HG02885 (cell line): ENCODE measurements around the gene KLF1.
"Not testable (repeated sequence)": the region's sequence is repeated elsewhere in the genome, so short reads cannot be mapped to it uniquely, and the experiment has no call there.

Source experiments
- ATAC-seq: cut with Tn5 transposase; IDR thresholded peaks from one replicate; pipeline ENCODE4 v1.9.1; 2021; ENCODE audit warnings: mild to moderate bottlenecking; ENCODE audit not compliant: unreplicated experiment, poor library complexity

The KLF1 gene

DNA sequence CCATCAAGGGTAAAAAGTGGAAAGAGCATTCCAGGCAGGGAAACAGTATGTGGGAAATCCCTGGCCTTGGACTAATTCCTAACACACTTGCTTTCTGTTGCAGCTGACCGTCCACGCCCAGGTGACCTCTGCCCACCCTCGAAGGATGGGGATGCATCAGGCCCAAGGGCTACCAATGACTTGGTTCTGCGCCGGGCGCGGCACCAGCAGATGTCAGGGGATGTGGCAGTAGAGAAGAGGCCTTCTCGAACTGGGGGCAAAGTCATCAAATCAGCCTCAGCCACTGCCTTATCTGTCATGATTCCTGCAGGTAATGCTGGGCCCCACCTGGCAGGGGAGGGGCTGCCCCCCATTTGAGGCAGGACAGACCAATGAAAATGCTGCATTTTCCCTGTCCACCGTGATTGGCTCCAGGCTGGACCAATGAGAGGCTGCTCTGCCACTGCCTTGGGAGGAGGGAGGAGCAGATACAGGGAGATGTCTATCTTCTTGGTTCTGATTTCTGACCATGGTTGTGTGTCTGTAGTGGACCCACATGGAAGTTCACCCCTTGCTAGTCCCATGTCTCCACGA is 18.4 kb downstream of the KLF1 start:
- no peak for ATAC-seq

DNA sequence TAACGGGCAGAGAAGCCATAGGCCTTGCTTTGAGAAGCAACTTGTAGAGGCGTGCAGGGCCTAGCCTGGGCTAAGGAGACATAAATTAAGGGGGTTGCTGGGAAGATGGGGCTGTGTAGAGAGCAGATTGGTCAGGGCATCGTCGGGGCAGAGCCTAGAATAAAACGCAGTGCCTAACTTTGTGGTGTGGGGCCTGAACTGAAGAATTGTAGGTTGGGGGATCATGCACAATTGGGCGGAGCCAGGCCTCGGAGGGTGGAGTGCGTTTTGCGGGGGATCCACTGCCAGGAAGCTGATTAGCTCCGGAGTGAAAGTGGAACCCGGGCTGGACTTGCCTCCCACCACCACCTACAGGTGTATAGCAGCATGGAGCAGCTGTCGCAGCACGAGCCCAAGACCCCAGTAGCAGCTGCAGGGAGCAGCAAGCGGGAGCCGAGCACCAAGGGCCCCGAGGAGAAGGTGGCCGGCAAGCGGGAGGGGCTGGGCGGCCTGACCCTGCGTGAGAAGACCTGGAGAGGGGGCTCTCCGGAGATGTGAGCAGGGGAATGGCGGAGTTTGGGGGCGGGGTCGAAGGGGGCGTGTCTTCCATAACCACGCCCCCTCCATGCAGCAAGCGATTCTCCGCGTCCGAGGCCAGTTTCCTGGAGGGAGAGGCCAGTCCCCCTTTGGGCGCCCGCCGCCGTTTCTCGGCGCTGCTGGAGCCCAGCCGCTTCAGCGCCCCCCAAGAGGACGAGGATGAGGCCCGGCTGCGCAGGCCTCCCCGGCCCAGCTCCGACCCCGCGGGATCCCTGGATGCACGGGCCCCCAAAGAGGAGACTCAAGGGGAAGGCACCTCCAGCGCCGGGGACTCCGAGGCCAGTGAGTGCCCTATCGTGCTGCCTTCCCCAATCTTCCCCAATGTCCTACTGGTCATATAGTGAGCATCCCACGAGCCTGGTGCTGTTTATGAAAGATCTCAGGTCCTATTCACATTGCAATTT is 19.6 kb downstream of the KLF1 start:
- no peak for ATAC-seq

DNA sequence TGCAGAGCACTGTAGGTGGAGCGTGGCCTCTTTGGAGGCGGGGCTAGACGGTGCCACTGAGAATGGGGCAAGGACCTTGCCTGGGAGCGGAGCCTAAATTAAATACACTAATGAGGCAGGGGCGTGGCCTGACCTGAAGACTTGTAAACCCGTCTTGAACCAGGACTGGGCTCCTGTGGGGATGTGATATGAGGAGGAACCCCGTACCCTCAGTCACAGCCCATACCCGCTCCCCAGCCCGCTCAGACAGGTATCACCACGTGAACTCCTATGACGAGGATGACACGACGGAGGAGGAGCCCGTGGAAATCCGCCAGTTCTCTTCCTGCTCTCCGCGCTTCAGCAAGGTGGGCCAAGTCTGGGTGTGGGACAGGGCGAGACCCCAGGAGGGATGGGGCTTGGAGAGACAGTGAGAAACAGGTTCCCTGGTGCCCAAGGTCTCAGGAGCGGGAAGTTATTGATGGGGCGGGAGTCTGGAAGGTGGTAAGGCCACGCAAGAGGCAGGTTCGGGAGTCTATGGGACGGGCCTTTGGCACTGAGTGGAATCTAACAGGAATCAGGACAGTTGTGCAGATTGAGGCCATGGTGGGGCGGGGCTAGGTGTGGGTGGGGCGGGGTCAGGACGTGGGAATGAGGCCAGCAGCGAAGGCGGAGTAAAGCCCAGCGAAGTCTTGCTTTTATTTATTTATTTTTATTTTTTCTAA is 20.4 kb downstream of the KLF1 start:
- ATAC-seq, result no peak

DNA sequence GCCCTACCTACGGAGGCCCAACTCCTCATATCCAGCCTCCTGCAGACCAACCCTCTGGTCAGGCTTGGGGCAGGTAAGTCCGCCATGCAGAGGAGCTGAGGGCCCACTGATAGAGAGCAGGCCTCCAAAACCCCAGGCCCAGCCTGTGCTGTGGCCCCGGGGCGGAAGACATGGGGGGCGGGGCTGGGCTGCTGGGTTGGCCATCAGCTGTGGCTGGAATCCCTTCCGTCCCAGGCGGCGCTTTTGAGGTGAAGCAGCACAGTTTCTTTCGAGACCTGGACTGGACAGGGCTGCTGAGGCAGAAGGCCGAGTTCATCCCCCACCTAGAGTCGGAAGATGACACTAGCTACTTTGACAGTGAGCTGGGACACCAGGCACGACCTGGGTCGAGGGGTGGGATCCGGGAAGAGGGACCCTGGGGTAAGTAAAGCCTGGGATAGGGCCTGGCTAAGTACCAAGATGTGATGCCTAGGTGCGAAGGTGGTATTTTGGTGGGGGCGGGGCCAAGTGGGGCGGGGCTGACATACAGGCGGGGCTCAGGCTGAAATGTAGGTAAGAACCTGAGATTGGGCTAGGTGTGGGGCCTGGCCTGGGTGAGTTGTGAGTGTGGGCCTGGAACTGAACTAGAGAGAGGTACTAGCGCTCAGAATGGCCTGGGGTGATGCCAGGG is 21.1 kb downstream of the KLF1 start:
- ATAC-seq, result no peak

DNA sequence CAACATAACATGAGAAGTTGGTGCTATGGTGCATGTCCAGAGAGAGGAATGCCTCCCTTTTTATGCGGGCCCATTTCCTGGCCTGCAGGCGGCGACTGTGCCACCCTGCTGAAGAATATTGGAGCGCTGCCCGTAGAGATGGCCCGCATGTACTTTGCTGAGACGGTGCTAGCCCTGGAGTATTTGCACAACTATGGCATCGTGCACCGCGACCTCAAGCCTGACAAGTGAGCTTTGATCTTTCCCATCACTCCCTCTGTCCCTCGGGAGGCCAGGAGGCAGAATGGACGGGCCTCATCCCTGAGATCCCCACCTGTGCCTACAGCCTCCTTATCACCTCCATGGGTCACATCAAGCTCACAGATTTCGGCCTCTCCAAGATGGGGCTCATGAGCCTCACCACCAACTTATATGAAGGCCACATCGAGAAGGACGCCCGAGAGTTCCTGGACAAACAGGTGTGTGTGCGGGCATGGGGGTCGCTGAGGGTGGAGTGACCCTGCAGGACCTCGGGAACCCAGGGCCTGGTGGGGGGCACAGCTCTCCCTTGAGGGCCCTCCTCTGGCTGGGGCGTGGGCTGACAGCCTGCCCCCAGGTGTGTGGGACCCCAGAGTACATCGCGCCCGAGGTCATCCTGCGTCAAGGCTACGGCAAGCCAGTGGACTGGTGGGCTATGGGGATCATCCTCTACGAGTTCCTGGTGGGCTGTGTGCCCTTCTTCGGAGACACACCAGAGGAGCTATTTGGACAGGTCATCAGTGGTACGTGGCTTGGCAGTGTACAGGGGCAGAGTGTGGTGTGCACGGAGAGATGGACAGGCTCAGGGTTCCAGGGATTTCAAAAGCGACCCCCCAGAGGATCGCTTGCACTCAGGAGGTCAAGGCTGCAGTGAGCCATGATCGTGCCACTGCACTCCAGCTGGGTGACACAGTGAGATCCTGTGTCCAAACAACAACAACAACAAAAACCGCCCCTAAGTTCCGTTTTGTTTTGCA is 22.0 kb downstream of the KLF1 start:
- no peak for ATAC-seq

DNA sequence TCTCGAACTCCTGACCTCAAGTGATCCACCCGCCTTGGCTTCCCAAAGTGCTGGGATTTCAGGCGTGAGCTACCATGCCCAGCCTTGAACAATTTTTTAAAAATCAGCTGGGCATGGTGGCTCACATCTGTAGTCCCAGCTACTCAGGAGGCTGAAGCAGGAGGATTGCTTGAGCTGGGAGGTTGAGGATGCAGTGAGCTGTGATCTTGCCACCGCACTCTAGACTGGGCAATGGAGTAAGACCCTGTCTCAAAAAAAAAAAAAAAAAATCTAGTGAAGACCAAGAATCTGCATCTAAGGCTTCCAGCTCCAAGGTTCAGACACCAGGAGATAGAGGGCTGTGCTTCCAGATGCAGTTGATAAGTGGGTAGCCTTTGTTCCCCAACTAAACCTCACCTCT is 22.9 kb downstream of the KLF1 start:
- ATAC-seq, result no peak

DNA sequence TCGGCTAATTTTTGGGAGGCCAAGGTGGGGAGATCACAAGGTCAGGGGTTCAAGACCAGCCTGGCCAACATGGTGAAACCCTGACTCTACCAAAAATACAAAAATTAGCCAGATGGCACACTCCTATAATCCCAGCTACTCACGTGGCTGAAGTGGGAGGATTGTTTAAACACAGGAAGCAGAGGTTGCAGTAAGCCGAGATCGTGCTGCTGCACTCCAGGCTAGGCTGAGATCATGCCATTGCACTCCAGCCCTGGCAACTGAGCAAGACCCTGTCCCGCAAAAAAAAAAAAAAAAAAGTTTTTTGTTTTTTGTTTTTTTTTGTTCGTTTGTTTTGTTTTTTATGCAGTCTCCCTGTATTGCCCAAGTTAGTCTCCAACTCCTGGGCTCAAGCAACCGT is 27.5 kb downstream of the KLF1 start:
- ATAC-seq, result no peak

DNA sequence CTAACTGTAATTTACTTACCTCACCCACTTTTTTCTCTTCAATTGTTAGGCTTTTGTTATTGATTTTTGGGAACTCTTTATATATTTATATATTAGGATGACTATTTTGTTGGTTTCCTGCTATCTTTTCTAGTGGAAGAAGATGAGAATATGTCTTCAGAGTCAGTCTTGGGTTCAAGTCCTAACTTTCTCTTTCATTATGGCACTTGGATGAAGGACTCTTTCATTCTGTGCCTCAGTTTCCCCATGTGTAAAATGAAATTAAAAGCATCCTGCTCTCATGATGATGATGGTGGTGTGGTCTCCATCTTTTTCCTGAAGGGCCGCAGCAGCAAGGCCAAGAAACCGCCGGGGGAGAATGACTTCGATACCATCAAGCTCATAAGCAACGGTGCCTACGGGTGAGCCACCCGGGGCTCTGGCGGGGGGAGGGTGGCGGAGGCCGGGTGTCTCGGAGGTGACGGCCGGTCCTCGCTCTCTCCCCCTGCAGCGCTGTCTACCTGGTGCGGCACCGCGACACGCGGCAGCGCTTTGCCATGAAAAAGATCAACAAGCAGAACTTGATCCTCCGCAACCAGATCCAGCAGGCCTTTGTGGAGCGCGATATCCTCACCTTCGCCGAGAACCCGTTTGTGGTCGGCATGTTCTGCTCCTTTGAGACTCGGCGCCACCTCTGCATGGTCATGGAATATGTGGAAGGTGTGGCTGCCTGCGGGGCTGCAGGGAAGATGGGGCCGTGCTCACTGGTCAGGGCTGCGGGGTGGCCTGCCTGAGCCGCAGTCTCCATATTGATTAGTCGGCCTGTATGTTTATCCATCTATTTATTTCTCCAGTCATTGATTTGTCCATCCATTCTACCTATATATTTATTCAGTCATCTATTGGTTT is 28.7 kb downstream of the KLF1 start:
- ATAC-seq, result no peak

DNA sequence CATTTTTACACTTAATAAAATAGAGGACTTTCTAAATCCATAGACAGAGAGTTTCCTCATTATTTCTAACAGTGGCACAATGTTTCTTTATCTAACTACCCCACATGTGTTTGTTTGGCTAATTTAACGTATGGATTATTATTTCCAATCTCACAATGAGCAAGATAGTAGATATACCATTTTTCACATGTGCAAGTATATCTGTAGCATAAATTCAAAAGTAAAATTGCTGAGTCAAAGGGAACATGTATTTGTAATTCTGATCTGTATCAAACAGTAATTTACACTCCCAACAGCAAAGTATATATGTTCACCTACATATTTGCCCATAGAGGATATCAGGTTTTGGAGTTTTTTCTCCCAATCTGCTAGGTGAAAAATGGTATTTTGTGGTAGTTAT is 30.3 kb downstream of the KLF1 start:
- no peak for ATAC-seq

DNA sequence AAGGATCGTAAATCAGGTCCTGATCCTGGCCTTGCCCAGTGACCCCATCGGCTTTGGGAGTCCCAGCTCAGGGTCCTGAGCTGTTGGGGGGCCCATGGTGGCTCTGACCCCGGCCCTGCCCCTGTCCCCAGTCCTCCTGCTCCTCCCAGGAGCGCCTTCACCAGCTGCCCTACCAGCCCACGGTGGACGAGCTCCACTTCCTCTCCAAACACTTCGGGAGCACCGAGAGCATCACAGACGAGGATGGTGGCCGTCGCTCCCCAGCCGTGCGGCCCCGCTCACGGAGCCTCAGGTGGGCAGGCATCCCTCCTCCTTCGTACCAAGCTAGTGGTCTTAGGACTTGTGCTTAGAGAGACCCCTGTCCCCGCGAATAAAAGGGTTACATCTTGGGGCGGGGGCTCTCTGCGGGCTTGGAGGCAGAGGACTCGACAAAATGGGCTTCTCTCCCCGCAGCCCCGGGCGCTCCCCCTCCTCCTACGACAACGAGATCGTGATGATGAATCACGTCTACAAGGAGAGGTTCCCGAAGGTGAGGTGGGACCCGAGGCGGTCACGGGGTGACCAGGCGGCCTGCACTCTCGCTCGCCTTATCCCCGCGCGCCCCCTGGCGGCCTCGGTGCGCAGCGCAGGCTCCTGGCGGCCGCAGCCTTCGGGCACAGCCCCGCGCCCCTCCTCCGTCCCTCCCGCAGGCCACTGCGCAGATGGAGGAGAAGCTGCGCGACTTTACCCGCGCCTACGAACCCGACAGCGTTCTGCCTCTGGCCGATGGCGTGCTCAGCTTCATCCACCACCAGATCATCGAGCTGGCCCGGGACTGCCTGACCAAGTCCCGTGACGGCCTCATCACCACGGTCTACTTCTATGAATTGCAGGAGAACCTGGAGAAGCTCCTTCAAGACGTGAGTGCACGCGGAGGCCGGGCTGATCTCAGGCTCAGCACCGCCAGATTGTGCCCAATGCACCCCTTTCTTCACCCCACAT is 39.6 kb downstream of the KLF1 start:
- peak; percentile 69 for ATAC-seq

DNA sequence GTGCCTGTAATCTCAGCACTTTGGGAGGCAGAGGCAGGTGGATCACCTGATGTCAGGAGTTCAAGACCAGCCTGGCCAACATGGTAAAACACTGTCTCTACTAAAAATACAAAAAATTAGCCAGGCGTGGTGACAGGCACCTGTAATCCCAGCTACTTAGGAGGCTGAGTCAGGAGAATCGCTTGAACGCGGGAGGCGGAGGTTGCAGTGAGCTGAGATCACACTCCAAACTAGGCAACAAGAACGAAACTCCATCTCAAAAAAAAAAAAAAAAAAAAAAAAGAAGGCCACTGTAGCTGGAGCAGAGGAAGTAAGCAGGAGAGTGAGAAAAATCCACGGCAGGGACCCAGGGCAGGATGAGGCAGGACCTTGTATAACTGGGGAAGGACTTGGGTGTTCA is 40.4 kb downstream of the KLF1 start:
- ATAC-seq, result not testable (repeated sequence)

DNA sequence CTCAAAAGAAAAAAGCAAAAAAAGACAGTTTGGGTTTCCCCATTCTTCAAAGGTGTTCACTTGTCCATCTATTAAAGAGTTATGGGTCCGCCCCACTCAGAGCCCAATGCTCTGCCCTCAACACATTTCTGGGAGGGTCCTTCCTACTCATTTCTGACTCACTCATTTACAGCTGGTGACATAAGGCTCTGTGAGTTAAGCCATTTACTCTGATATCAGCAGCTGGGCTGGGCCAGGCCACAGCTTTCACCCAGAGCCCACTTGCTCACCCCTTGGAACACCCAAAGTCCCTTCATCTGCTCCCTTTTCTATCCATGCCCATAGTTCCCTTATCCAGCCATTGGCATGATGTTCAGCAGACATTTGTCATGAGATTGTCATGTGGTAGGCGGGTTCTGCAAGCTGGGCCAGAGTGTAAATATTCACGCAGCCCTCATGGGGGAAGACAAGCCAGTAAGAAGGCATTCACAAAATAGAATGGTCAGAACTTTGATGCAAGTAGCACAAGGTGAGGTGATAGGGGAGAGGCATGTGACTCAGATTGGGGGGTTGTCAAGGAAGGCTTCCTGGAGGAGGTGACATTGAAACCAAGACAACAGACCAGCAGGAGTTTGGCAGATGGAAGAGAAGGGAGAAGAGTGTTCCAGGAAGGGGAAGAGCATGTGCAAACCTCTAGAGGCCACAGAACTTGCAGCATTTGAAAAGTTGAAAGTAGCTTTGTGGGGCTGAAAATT is 42.8 kb downstream of the KLF1 start:
- no peak for ATAC-seq

DNA sequence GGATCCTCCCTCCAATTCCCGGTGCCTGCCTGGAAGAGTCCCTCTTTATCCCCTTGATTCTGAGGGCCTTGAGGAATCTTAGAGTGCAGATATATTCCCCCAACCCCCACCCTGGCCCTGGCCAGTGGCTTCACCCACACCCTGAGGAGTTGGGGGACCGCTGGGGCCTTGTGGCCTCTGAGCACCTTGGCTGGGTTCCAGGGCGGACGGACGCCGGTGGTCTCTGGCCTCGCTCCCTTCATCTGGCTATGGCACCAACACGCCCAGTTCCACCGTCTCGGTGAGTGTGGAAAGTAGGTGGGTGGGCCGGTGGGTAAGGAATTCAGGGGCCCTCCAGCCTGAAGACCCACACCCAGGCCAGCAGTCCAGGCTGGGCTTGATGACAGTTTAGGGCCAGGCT is 43.7 kb downstream of the KLF1 start:
- ATAC-seq, result no peak

DNA sequence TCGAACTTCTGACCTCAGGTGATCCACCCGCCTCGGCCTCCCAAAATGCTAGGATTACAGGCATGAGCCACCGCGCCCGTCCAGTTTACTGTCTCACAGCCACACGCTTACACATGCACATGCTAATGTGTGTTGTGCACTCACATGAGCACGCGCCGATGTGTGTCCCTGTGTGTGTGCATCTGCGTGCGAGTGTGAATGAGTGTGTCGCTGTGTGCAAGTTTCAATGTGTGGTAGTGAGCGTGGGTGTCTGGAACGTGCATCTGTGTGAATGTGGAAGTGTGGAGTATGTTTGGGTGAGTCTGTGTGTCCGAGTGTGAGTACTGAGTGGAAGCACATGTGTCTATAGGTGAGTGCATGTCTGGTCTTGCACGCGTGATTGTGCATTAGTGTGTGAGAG is 44.5 kb downstream of the KLF1 start:
- ATAC-seq, result no peak

DNA sequence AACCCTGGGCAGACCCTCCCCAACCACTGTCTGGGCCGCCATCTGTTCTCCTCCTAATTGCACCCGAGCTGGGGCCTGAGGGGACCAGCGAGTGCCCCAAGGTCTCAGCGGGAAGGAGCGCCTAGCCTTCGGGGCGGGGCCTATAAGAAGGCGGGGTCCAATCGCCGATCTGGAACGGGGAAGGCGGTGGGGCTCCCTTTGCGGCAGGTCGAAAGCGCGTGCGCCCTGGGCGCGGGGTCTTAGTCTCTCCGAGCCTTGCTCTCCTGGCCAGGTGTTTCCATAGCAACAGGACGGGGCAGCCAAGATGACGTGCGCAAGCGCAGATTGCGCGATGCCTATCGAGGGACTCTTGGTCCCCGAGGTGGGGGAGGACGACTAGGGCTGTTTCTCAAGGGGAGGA is 45.9 kb downstream of the KLF1 start:
- ATAC-seq, result no peak

DNA sequence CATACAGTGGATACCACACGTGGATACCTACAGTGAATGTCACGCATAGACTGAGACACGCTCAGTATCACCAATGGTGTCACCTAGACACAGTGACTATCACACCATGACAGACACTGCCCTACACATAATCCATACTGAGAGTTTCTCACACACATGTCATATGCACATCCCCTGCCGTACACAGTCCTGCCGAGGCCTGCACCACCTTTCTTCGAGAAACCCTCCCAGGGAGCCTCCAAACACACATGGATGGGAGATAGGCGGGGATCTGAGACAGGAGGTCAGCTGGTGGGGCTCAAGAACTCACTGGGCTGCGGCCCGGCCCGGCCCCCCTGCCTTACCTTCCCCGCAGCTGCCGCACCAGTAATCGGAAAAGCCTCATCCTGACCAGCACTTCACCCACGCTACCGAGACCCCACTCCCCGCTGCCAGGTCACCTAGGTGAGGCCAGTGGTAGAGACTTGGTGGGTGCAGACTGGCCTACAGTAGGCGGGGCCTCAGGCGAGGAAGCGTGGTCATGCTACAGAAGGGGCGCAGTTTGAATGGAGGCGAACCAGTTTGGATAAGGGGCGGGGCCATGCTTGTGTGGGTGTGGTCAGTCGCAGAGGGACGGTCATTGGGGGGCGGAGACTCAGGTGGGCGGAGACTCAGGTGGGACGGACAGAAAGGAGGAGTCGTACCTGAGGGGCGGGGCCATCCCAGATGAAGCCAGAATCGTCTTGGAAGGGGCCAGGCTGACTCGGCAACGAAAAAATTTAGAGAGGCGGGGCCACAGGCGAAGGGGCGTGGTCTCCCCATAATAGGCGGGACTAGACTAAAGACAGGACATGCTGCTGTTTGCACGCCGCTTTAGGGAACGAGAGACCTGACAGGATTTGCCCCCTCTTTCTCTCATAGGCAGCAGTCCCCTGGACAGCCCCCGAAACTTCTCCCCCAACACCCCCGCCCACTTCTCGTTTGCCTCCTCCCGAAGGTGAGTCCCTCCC is 46.6 kb downstream of the KLF1 start:
- ATAC-seq, result no peak
